ENCODE data around the gene THSD4.

GRCh38 chr15:71658827-71659729 is 543.8 kb downstream of the THSD4 start:
- TF ChIP-seq CTCF (IDR thresholded peaks at IDR 0.05) (no peak), POLR2A (IDR thresholded peaks at IDR 0.05) (no peak)

All from thyroid gland (tissue), 4 donors.